HCT116 (cell line): ENCODE data around the gene EVX1. TPM values are rescaled to one million over a fixed set of nuclear protein-coding genes. Genes with fewer than 3 reads are reported as not detected.

ENCODE experiments used
- ATAC-seq: fragments of 200-7000 bp; cut with Tn5 transposase; 2 replicates; pipeline ENCODE4 v1.9.1; 2020; ENCODE audit warnings: mild to moderate bottlenecking, moderate library complexity
- BruUV-seq: library from RNA; stranded (reverse); fragments of 400-500 nt; replicated peaks from 2 replicates; lab custom pipeline; 2021; lab: Mats Ljungman, UMichigan
- CTCF ChIA-PET: fragments of 300-600 bp; sonication (Branson Sonifier 250); formaldehyde crosslinking; loops from one replicate; lab custom pipeline; 2021; ENCODE audit warnings: antibody characterized with exemption; lab: Charles Lee
- POLR2A ChIA-PET: fragments of 300-600, 350-600 bp; sonication (Branson Sonifier 250); formaldehyde crosslinking; loops from one replicate; lab custom pipeline; 2021; ENCODE audit warnings: antibody characterized with exemption; lab: Charles Lee
- RAD21 ChIA-PET, 2 experiments: fragments of 300-600 bp; sonication (Branson Sonifier 250); formaldehyde crosslinking; loops; one replicate each; lab custom pipeline; 2023; ENCODE audit warnings: low total read pairs in 2 of 2; ENCODE audit not compliant: uncharacterized antibody in 2 of 2, unreplicated experiment in 2 of 2, low non-redundant PET in 1 of 2; lab: Charles Lee
- DNase-seq: peaks from one replicate; pipeline ENCODE4 v3.0.0-alpha.2; 2010; ENCODE audit warnings: low read depth, low spot score
- H2AFZ ChIP-seq: fragments of 200-600 bp; shearing (Covaris generic), sonication (generic); 2 replicates; pipeline ENCODE4 v1.6.1; 2017; ENCODE audit warnings: low read depth, mixed run types, mixed read lengths, antibody characterized with exemption, low read length; ENCODE audit not compliant: poor library complexity, severe bottlenecking
- H3K27ac ChIP-seq: 2 replicates; pipeline ENCODE4 v1.5.1; 2012; ENCODE audit warnings: low read depth, low read length
- H3K27me3 ChIP-seq: fragments of 200-600 bp; sonication (generic); 2 replicates; pipeline ENCODE4 v1.6.1; 2016; ENCODE audit warnings: mixed run types, low read length, mixed read lengths; ENCODE audit not compliant: insufficient read depth
- H3K36me3 ChIP-seq, 2 experiments: fragments of 200-500 bp in 1 of 2; fragments of 200-600 bp in 1 of 2; sonication (Bioruptor generic) in 1 of 2; sonication (generic) in 1 of 2; 2 replicates each; pipeline versions ENCODE4 v1.5.1 to v1.6.1; 2014 to 2016; ENCODE audit warnings: low read length in 2 of 2, inconsistent platforms in 1 of 2, mixed read lengths in 1 of 2, mixed run types in 1 of 2; ENCODE audit not compliant: insufficient read depth in 2 of 2, control insufficient read depth in 1 of 2
- H3K4me1 ChIP-seq, 2 experiments: fragments of 200-600 bp in 1 of 2; sonication (generic) in 1 of 2; 2 replicates each; pipeline versions ENCODE4 v1.5.1 to v1.6.1; 2012 to 2017; ENCODE audit warnings: low read length in 2 of 2, inconsistent platforms in 1 of 2, mild to moderate bottlenecking in 1 of 2, mixed read lengths in 1 of 2, mixed run types in 1 of 2, moderate library complexity in 1 of 2; ENCODE audit not compliant: insufficient read depth in 2 of 2, control insufficient read depth in 1 of 2
- H3K4me2 ChIP-seq: fragments of 200-600 bp; sonication (generic); 2 replicates; pipeline ENCODE4 v1.6.1; 2017; ENCODE audit warnings: mixed run types, low read length, mixed read lengths
- H3K4me3 ChIP-seq, 2 experiments: fragments of 200-600 bp in 1 of 2; sonication (generic) in 1 of 2; replicated peaks in 1 of 2; 2 replicates each; pipeline ENCODE4 v1.5.1; 2011 to 2016; ENCODE audit warnings: low read length in 2 of 2, control low read depth in 1 of 2, low read depth in 1 of 2, mild to moderate bottlenecking in 1 of 2, mixed read lengths in 1 of 2, mixed run types in 1 of 2
- H3K79me2 ChIP-seq: fragments of 200-600 bp; sonication (generic); 2 replicates; pipeline ENCODE4 v1.6.1; 2017; ENCODE audit warnings: mild to moderate bottlenecking, mixed run types, low read length, moderate library complexity, mixed read lengths; ENCODE audit not compliant: insufficient read depth
- H3K9ac ChIP-seq: fragments of 200-600 bp; sonication (generic); 2 replicates; pipeline ENCODE4 v1.6.1; 2016; ENCODE audit warnings: low read length, mixed read lengths
- H3K9me2 ChIP-seq: fragments of 200-600 bp; sonication (generic), shearing (Covaris generic); 2 replicates; pipeline ENCODE4 v1.6.1; 2017; ENCODE audit warnings: mixed run types, mild to moderate bottlenecking, moderate library complexity; ENCODE audit not compliant: insufficient read depth
- H3K9me3 ChIP-seq, 2 experiments: fragments of 200-500 bp in 1 of 2; fragments of 200-600 bp in 1 of 2; sonication (Bioruptor generic) in 1 of 2; sonication (generic) in 1 of 2; 2 replicates each; pipeline ENCODE4 v1.6.1; 2014 to 2017; ENCODE audit warnings: low read length in 2 of 2, mixed read lengths in 2 of 2, inconsistent platforms in 1 of 2, low read depth in 1 of 2, mild to moderate bottlenecking in 1 of 2, mixed run types in 1 of 2, moderate library complexity in 1 of 2; ENCODE audit not compliant: control insufficient read depth in 1 of 2, insufficient read depth in 1 of 2
- H4K20me1 ChIP-seq: fragments of 200-600 bp; sonication (generic), shearing (Covaris generic); 2 replicates; pipeline ENCODE4 v1.6.1; 2017; ENCODE audit warnings: mixed run types, mild to moderate bottlenecking, moderate library complexity; ENCODE audit not compliant: insufficient read depth
- CEBPB ChIP-seq: IDR thresholded peaks from 2 replicates; pipeline ENCODE4 v1.6.1; 2012; ENCODE audit warnings: low read depth
- EGR1 ChIP-seq: IDR thresholded peaks from 2 replicates; pipeline ENCODE4 v1.6.1; 2012; ENCODE audit warnings: low read depth
- ELF1 ChIP-seq: IDR thresholded peaks from 2 replicates; pipeline ENCODE4 v1.6.1; 2012; ENCODE audit warnings: low read depth, borderline replicate concordance
- JUND ChIP-seq: IDR thresholded peaks from 2 replicates; pipeline ENCODE4 v1.6.1; 2012
- POLR2A ChIP-seq: IDR thresholded peaks from 2 replicates; pipeline ENCODE4 v1.7.0; 2011; ENCODE audit warnings: borderline replicate concordance; ENCODE audit not compliant: insufficient read depth, insufficient read length; ENCODE audit errors: extremely low read depth
- POLR2AphosphoS5 ChIP-seq: IDR thresholded peaks from 2 replicates; pipeline ENCODE4 v1.6.1; 2011; ENCODE audit warnings: mild to moderate bottlenecking, low read depth, low read length, moderate library complexity
- RAD21 ChIP-seq: IDR thresholded peaks from 2 replicates; pipeline ENCODE4 v1.6.1; 2012; ENCODE audit warnings: low read depth, mild to moderate bottlenecking
- SIN3A ChIP-seq: IDR thresholded peaks from 2 replicates; pipeline ENCODE4 v1.6.1; 2012; ENCODE audit warnings: low read depth
- SRF ChIP-seq: IDR thresholded peaks from 2 replicates; pipeline ENCODE4 v1.6.1; 2012; ENCODE audit warnings: low read depth
- ZNF274 ChIP-seq: fragments of 200-500 bp; sonication (Bioruptor generic); IDR thresholded peaks from 2 replicates; pipeline ENCODE4 v1.6.1; 2014; ENCODE audit warnings: mild to moderate bottlenecking, low read depth, low read length, inconsistent platforms
- intact Hi-C: fragments of 100-400 bp; cut with micrococcal nuclease; formaldehyde crosslinking; loops from 2 replicates; pipeline ENCODE4 v1.10.0; 2022
- total RNA-seq: library from RNA; stranded (reverse); gene quantifications from one replicate; pipeline ENCODE4 v1.2.1, GENCODE V29; 2021; ENCODE audit not compliant: unreplicated experiment
- TF ChIP-seq, protein P1 (sequence below): IDR thresholded peaks from 2 replicates; pipeline ENCODE4 v1.6.1; 2011; ENCODE audit warnings: mild to moderate bottlenecking, low read length, moderate library complexity; ENCODE audit not compliant: insufficient replicate concordance; ENCODE audit errors: extremely low read depth
- TF ChIP-seq, protein P2 (sequence below): IDR thresholded peaks from 2 replicates; pipeline ENCODE4 v1.6.1; 2012; ENCODE audit warnings: low read depth

The EVX1 gene
- total RNA-seq, 1 experiment from 2014 or later: 0.25 TPM

DNA sequence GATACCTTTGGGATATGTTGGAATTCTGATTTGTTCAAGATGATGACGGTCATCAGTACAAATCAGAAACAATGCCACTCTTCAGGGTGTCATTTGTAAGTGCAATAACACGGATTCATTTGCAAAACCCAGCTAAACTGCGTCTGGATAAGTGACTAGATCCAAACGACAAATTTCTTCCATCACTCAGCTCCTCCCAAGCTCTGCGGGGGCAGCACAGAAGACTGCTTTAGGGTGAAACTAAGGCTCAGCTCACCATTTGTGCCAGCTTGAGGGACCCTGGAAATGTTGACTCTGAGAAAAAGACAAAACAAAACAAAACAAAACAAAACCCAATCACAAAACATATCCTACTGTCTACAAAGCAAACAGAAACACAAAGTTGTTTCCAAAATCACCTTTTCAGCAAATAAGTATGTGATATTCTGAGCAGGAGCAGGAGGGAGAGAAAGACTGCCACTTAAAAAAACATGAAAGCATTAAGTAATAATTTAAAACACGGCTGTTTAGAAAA lies 8.0 kb downstream of the EVX1 start:
- Histone ChIP-seq H3K36me3 (no peaks in the 10 kb centered on the region), H3K9me2 (no peaks in the 10 kb centered on the region), H4K20me1 (no peaks in the 10 kb centered on the region), H3K27me3 (no peaks in the 10 kb centered on the region), H3K4me3 (no peak overlapping the region), H3K9me3 (no peaks in the 10 kb centered on the region), H3K9ac (no peak overlapping the region), H3K4me1 (no peaks in the 10 kb centered on the region), H3K4me2 (no peak overlapping the region), H3K79me2 (no peaks in the 10 kb centered on the region), H2AFZ (no peak overlapping the region), H3K27ac (no peak overlapping the region)
- no peak for TF ChIP-seq JUND
- TF ChIP-seq ZNF274: no peak
- intact Hi-C loops: no loop called here
- ChIA-PET CTCF (no interaction called here), RAD21 (no interaction called here), POLR2A (no interaction called here)
- no peak for ATAC-seq
- no peak for DNase-seq
- no TSS peak for BruUV-seq

DNA sequence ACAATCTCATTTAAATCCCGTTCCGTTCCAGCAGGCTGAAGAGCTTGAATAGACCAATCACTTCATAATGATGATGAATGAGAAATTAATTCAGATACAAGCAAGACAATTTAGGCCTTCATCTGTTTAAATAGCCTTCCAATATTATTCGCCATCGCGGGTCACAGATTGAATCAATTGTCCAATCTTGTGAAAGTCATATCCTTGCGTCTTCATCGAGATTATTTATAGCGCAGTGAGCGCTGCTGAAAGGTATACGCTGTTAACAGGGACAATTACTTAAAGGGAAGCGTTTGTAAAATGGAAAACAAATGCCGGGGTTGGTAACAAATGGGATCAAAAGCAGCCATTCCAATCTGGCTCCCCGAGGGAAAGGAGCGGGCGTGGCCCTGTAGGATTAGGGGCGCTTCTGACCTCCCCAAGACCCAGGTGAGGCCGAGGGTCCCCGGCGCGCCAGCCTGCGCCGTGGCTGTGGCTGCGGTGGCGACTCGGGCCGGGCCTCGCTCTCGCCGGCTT lies 8.6 kb downstream of the EVX1 start:
- H3K4me3 ChIP-seq: no peak overlapping the region
- ATAC-seq (no peak), DNase-seq (no peak)
- H3K79me2 ChIP-seq: no peaks in the 10 kb centered on the region
- no peak overlapping the region for H3K9ac ChIP-seq
- CTCF ChIA-PET: no interaction called here
- BruUV-seq: no TSS peak
- no peaks in the 10 kb centered on the region for H3K4me1 ChIP-seq
- no peaks in the 10 kb centered on the region for H4K20me1 ChIP-seq
- intact Hi-C loops: no loop called here
- TF ChIP-seq, protein P1, sequence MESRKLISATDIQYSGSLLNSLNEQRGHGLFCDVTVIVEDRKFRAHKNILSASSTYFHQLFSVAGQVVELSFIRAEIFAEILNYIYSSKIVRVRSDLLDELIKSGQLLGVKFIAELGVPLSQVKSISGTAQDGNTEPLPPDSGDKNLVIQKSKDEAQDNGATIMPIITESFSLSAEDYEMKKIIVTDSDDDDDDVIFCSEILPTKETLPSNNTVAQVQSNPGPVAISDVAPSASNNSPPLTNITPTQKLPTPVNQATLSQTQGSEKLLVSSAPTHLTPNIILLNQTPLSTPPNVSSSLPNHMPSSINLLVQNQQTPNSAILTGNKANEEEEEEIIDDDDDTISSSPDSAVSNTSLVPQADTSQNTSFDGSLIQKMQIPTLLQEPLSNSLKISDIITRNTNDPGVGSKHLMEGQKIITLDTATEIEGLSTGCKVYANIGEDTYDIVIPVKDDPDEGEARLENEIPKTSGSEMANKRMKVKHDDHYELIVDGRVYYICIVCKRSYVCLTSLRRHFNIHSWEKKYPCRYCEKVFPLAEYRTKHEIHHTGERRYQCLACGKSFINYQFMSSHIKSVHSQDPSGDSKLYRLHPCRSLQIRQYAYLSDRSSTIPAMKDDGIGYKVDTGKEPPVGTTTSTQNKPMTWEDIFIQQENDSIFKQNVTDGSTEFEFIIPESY: no peak
- TF ChIP-seq RAD21 (no peak), SIN3A (no peak), ELF1 (no peak), EGR1 (no peak), CEBPB (no peak), POLR2A (no peak), ZNF274 (no peak), SRF (no peak), POLR2AphosphoS5 (no peak)
- TF ChIP-seq, protein P2, sequence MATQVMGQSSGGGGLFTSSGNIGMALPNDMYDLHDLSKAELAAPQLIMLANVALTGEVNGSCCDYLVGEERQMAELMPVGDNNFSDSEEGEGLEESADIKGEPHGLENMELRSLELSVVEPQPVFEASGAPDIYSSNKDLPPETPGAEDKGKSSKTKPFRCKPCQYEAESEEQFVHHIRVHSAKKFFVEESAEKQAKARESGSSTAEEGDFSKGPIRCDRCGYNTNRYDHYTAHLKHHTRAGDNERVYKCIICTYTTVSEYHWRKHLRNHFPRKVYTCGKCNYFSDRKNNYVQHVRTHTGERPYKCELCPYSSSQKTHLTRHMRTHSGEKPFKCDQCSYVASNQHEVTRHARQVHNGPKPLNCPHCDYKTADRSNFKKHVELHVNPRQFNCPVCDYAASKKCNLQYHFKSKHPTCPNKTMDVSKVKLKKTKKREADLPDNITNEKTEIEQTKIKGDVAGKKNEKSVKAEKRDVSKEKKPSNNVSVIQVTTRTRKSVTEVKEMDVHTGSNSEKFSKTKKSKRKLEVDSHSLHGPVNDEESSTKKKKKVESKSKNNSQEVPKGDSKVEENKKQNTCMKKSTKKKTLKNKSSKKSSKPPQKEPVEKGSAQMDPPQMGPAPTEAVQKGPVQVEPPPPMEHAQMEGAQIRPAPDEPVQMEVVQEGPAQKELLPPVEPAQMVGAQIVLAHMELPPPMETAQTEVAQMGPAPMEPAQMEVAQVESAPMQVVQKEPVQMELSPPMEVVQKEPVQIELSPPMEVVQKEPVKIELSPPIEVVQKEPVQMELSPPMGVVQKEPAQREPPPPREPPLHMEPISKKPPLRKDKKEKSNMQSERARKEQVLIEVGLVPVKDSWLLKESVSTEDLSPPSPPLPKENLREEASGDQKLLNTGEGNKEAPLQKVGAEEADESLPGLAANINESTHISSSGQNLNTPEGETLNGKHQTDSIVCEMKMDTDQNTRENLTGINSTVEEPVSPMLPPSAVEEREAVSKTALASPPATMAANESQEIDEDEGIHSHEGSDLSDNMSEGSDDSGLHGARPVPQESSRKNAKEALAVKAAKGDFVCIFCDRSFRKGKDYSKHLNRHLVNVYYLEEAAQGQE: no peak
- no peak overlapping the region for H3K4me2 ChIP-seq
- no peaks in the 10 kb centered on the region for H3K27me3 ChIP-seq
- H3K27ac ChIP-seq: no peak overlapping the region
- no peaks in the 10 kb centered on the region for H3K9me3 ChIP-seq
- H3K36me3 ChIP-seq: no peaks in the 10 kb centered on the region
- RAD21 ChIA-PET: no interaction called here
- POLR2A ChIA-PET: no interaction called here
- no peaks in the 10 kb centered on the region for H3K9me2 ChIP-seq
- no peak overlapping the region for H2AFZ ChIP-seq
